ENCODE data around the gene SNX25.

The SNX25 gene

DNA sequence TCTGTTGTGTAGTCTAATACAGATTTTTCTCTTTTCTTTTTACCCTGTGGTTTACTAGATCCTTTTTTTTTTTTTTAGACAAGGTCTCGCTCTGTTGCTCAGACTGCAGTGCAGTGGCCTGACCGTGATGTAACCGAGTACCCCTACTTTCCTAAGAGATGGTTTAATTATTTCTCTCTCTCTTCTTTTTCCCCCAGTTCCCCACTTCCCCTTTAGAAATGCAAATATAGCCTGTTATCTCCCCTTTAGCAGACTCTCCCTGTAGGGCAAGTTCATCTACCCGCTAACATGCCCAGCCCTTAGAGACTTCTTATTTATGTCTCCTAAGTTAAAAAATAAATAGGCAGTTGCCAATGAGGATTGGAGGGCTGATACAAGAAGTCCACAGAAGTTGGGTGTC, 4.5 kb downstream of the SNX25 start:
- DNase-seq (ENCODE audit: low read depth), result peak; percentile 76
- H3K4me3 ChIP-seq (ENCODE audit: low read depth, low read length), result peak overlapping the region; percentile 91
- TF ChIP-seq, protein P1, sequence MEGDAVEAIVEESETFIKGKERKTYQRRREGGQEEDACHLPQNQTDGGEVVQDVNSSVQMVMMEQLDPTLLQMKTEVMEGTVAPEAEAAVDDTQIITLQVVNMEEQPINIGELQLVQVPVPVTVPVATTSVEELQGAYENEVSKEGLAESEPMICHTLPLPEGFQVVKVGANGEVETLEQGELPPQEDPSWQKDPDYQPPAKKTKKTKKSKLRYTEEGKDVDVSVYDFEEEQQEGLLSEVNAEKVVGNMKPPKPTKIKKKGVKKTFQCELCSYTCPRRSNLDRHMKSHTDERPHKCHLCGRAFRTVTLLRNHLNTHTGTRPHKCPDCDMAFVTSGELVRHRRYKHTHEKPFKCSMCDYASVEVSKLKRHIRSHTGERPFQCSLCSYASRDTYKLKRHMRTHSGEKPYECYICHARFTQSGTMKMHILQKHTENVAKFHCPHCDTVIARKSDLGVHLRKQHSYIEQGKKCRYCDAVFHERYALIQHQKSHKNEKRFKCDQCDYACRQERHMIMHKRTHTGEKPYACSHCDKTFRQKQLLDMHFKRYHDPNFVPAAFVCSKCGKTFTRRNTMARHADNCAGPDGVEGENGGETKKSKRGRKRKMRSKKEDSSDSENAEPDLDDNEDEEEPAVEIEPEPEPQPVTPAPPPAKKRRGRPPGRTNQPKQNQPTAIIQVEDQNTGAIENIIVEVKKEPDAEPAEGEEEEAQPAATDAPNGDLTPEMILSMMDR (IDR thresholded peaks at IDR 0.05; ENCODE audit: insufficient read depth, low read depth, low read length, missing control alignments), result no peak

DNA sequence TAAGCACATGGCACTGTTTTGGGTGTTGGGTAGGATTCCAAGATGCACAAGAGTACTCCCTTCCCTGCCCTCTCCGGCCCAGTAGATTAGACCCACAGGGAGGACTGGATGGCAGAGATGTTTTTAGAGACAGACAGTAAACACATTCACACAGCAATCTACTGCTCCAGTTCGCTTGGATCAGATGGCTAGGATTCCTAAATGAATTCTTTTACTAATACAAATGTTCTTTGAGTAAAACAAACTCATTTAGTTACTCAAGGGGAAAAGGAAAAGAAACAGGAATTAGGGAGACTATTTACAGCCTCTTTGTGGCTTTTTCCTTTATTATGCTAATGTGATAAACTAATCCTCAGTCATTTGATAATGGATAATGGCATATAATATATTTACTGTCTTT, 5.9 kb downstream of the SNX25 start:
- TF ChIP-seq, protein P1 (IDR thresholded peaks at IDR 0.05; ENCODE audit: insufficient read depth, low read depth, low read length, missing control alignments), result no peak
- H3K4me3 ChIP-seq (ENCODE audit: low read depth, low read length), result no peak overlapping the region
- DNase-seq (ENCODE audit: low read depth), result no peak

DNA sequence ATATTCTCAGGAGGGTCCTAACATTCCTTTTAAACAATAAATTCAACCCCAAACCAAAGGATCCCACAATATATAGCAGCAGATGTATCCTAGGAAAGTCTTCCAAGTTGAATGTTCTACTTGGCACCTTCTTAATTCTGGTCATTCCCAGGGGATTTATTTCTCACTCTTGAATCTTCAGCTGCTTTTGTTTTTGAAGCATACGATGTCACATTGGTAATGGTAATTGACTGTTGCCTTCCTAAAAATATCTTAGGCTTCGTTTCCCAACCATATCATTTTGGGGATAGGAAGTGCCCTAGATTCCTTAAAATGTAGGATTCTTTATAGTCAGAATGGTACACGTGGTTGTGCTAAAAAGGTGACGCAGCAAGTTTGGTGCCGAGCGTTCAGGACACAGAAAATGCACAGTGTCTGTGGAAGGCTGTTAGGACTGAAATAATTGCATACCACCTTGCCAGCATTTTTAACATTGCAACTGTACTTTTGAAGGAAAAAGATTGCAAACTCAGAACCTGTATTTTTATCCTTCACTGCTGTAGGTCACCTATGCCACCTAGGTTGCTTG, 8.1 kb downstream of the SNX25 start:
- DNase-seq (ENCODE audit: low read depth), result no peak
- TF ChIP-seq, protein P1 (IDR thresholded peaks at IDR 0.05; ENCODE audit: insufficient read depth, low read depth, low read length, missing control alignments), result no peak
- H3K4me3 ChIP-seq (ENCODE audit: low read depth, low read length), result no peak overlapping the region

DNA sequence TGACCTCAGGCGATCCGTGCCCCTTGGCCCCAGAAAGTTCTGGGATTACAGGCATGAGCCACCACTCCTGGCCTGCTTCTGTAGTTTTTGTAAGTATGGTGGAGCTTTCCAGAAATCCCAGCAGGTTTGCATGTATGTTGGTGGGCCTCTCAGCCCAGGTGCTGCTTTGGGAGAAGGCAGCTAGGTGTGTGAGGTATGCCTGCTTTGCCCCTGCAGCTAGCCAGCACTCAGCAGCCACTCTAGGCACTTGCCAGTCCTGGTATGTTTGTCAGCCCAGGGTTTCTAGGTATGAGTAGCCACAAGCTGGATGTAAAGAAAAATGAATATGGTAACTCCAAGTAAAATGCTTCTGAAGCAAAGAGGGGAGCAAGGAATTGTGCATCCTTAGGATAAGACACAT, 8.9 kb downstream of the SNX25 start:
- TF ChIP-seq, protein P1 (IDR thresholded peaks at IDR 0.05; ENCODE audit: insufficient read depth, low read depth, low read length, missing control alignments), result no peak
- H3K4me3 ChIP-seq (ENCODE audit: low read depth, low read length), result no peak overlapping the region
- no peak for DNase-seq (ENCODE audit: low read depth)

DNA sequence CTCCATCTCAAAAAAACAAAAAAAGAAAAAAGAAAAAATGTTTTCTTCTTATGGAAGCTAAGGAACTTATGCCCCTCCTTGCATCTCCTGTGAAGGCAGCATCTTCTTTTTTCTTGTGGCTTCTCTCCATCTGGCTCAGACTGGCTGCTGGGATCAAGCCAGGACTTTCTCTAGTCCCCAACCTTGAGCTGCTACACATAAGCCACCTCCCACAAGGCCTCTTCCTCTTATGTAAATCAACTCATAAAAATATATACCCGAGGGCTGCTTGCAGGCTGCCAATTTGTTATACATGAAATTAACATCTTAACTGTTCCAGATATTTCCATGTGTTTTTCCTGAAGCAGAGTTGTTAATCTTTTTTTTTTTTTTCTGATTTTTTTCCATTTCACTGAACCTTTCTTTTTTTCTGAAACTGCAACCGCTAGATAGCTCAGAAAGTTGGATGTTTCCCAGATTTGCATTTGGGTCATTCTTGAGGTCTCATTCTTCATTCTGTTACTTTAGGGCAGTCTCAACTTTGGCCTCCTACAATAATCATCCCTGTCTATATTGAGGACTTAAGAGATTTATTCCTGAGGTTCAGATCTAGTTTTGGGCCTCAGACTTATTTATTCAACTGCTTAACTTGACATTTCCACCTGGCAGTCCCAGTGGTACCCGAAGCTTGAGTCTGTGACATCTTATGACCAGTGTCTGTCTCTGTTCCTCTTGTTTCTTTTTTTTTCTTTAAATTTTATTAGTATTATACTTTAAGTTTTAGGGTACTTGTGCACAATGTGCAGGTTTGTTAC, 10.3 kb downstream of the SNX25 start:
- TF ChIP-seq, protein P1 (IDR thresholded peaks at IDR 0.05; ENCODE audit: insufficient read depth, low read depth, low read length, missing control alignments), result no peak
- no peak overlapping the region for H3K4me3 ChIP-seq (ENCODE audit: low read depth, low read length)
- peak; percentile 62 for DNase-seq (ENCODE audit: low read depth)

DNA sequence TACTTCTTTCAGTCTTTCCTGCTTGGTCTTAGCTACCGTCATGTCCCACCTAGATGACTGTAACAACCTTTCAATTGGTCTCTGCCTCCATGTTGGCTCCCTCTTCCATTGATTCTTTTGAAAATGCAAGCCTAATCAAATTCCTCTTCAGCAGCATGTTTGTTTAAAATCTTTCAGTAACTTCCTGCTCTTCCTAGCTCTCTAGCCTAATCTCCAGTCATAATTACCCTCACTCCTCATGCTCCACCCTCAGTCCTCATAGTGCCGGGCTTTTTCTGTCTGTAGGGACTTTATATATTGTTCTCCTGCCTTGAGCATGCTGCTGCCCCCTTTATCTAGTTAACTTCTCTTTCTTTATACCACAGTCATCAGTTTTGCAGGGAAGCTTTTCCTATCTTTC, 12.1 kb downstream of the SNX25 start:
- no peak overlapping the region for H3K4me3 ChIP-seq (ENCODE audit: low read depth, low read length)
- DNase-seq (ENCODE audit: low read depth), result no peak
- TF ChIP-seq, protein P1 (IDR thresholded peaks at IDR 0.05; ENCODE audit: insufficient read depth, low read depth, low read length, missing control alignments), result no peak

Data from GM12865 (cell line).